HUES64 (cell line): ENCODE results near the gene APLP1. TPM values are rescaled to one million over a fixed set of nuclear protein-coding genes. Genes with fewer than 3 reads are reported as not detected.
"Not testable (repeated sequence)": the region's sequence is repeated elsewhere in the genome, so short reads cannot be mapped to it uniquely, and the experiment has no call there.

Experiments
- H3K27ac ChIP-seq: 2 replicates; pipeline ENCODE4 v1.7.0; 2013; ENCODE audit warnings: low read depth, low read length, inconsistent platforms
- H3K27me3 ChIP-seq: 2 replicates; pipeline ENCODE4 v1.6.1; 2013; ENCODE audit warnings: mild to moderate bottlenecking, low read length; ENCODE audit not compliant: insufficient read depth
- H3K36me3 ChIP-seq: 2 replicates; pipeline ENCODE4 v1.6.1; 2013; ENCODE audit warnings: mild to moderate bottlenecking, low read length; ENCODE audit not compliant: insufficient read depth
- H3K4me1 ChIP-seq: 2 replicates; pipeline ENCODE4 v1.6.1; 2013; ENCODE audit warnings: mild to moderate bottlenecking, low read length, moderate library complexity; ENCODE audit not compliant: insufficient read depth
- H3K4me3 ChIP-seq: 2 replicates; pipeline ENCODE4 v1.5.1; 2013; ENCODE audit warnings: mild to moderate bottlenecking, low read length, moderate library complexity
- H3K9ac ChIP-seq: 2 replicates; pipeline ENCODE4 v1.6.1; 2013; ENCODE audit warnings: mild to moderate bottlenecking, low read depth, low read length
- H3K9me3 ChIP-seq: 2 replicates; pipeline ENCODE4 v1.6.1; 2013; ENCODE audit warnings: low read depth, low read length; ENCODE audit not compliant: insufficient read depth
- WGBS: fragments of 150-250, 120-280 bp; methylation state at CpG from one replicate; pipeline ENCODE4 v1.1.7; 2013; ENCODE audit warnings: missing lambda C conversion rate; 5-methylcytosine and 5-hydroxymethylcytosine counted together
- polyA plus RNA-seq, 2 experiments: library from polyadenylated mRNA; stranded (reverse); fragments of 50-300 nt; gene quantifications; one replicate each; pipeline ENCODE4 v1.2.3, GENCODE V29; 2013

The APLP1 gene
- 43.3 TPM for polyA plus RNA-seq (2013, experiment 1 of 2)
- 75.3 TPM for polyA plus RNA-seq (2013, experiment 2 of 2)

GRCh38 chr19:35868172-35868822 lies at the start of gene APLP1:
TSS of gene APLP1 (plus strand) at chr19:35868574. CDS start at chr19:35868637, 63 bp downstream.
- H3K27me3 ChIP-seq = peaks cover 26% of the 10 kb centered on the region
- under 1% methylated on average over 60 of the region's 60 CpGs for WGBS
- no peaks in the 10 kb centered on the region for H3K36me3 ChIP-seq
- peaks cover 6% of the 10 kb centered on the region; the same call in 1 of the 2 replicates for H3K4me1 ChIP-seq
- peak within 1 kb of the TSS; percentile 48 for H3K4me3 ChIP-seq
- H3K27ac ChIP-seq = peak within 1 kb of the TSS; percentile 17; the same call in 1 of the 2 replicates
- no peak within 1 kb of the TSS for H3K9ac ChIP-seq
- H3K9me3 ChIP-seq = no peaks in the 10 kb centered on the region

GRCh38 chr19:35822579-35822978 lies 45.8 kb upstream of the APLP1 start:
- Histone ChIP-seq H3K9me3 (no peaks in the 10 kb centered on the region), H3K4me1 (0 out of 2 replicates have a peak, but pooled peaks cover 2% of the 10 kb centered on the region), H3K36me3 (no peaks in the 10 kb centered on the region), H3K9ac (no peak overlapping the region), H3K4me3 (no peak overlapping the region), H3K27ac (no peak overlapping the region), H3K27me3 (peaks cover 4% of the 10 kb centered on the region; the same call in 1 of the 2 replicates)
- WGBS = 74% methylated on average over 3 of the region's 3 CpGs

GRCh38 chr19:35824150-35824549 lies 44.2 kb upstream of the APLP1 start:
- 93% methylated on average over 5 of the region's 5 CpGs for WGBS
- H3K36me3 ChIP-seq = no peaks in the 10 kb centered on the region
- H3K4me3 ChIP-seq = no peak overlapping the region
- H3K9me3 ChIP-seq = no peaks in the 10 kb centered on the region
- no peak overlapping the region for H3K27ac ChIP-seq
- H3K4me1 ChIP-seq = 0 out of 2 replicates have a peak, but pooled peaks cover 2% of the 10 kb centered on the region
- no peak overlapping the region for H3K9ac ChIP-seq
- peaks cover 4% of the 10 kb centered on the region; the same call in 1 of the 2 replicates for H3K27me3 ChIP-seq

- 9% methylated on average over 11 of the region's 12 CpGs for WGBS
- Histone ChIP-seq H3K9ac (no peak overlapping the region), H3K27me3 (peaks cover 25% of the 10 kb centered on the region), H3K36me3 (no peaks in the 10 kb centered on the region), H3K4me1 (no peaks in the 10 kb centered on the region), H3K27ac (no peak overlapping the region), H3K4me3 (no peak overlapping the region), H3K9me3 (no peaks in the 10 kb centered on the region)
These were observed 39.6 kb upstream of the APLP1 start for GRCh38 chr19:35828692-35829301.

- peaks cover 21% of the 10 kb centered on the region; the same call in 1 of the 2 replicates for H3K27me3 ChIP-seq
- no peaks in the 10 kb centered on the region for H3K36me3 ChIP-seq
- H3K27ac ChIP-seq = no peak overlapping the region
- H3K4me3 ChIP-seq = no peak overlapping the region
- no peaks in the 10 kb centered on the region for H3K9me3 ChIP-seq
- H3K4me1 ChIP-seq = no peaks in the 10 kb centered on the region
- WGBS = 75% methylated on average over 16 of the region's 18 CpGs
- H3K9ac ChIP-seq = no peak overlapping the region
These were observed 37.4 kb upstream of the APLP1 start for GRCh38 chr19:35830986-35831385.

GRCh38 chr19:35832054-35832453 lies 36.3 kb upstream of the APLP1 start:
- WGBS = 73% methylated on average over 4 of the region's 4 CpGs
- Histone ChIP-seq H3K4me3 (no peak overlapping the region), H3K4me1 (no peaks in the 10 kb centered on the region), H3K27me3 (peaks cover 26% of the 10 kb centered on the region), H3K9me3 (no peaks in the 10 kb centered on the region), H3K36me3 (no peaks in the 10 kb centered on the region), H3K9ac (no peak overlapping the region), H3K27ac (no peak overlapping the region)

- 71% methylated on average over 7 of the region's 7 CpGs for WGBS
- Histone ChIP-seq H3K9me3 (no peaks in the 10 kb centered on the region), H3K4me3 (no peak overlapping the region), H3K27ac (no peak overlapping the region), H3K9ac (no peak overlapping the region), H3K36me3 (no peaks in the 10 kb centered on the region), H3K4me1 (no peaks in the 10 kb centered on the region), H3K27me3 (peaks cover 28% of the 10 kb centered on the region)
These were observed 34.4 kb upstream of the APLP1 start for GRCh38 chr19:35833972-35834371.

- not testable (repeated sequence) for H3K9ac ChIP-seq, H3K4me1 ChIP-seq, H3K4me3 ChIP-seq, H3K36me3 ChIP-seq, H3K27ac ChIP-seq, H3K9me3 ChIP-seq
- 64% methylated on average over 11 of the region's 11 CpGs for WGBS
- H3K27me3 ChIP-seq = peaks cover 21% of the 10 kb centered on the region
These were observed 32.3 kb upstream of the APLP1 start for GRCh38 chr19:35836096-35836495.

- H3K27me3 ChIP-seq = peaks cover 60% of the 10 kb centered on the region
- WGBS = 74% methylated on average over 13 of the region's 13 CpGs
- H3K27ac ChIP-seq = no peak overlapping the region
- H3K36me3 ChIP-seq = no peaks in the 10 kb centered on the region
- no peak overlapping the region for H3K9ac ChIP-seq
- H3K4me3 ChIP-seq = no peak overlapping the region
- no peaks in the 10 kb centered on the region for H3K9me3 ChIP-seq
- H3K4me1 ChIP-seq = no peaks in the 10 kb centered on the region; the same call in 1 of the 2 replicates
These were observed 26.3 kb upstream of the APLP1 start for GRCh38 chr19:35841961-35842595.

- H3K4me3 ChIP-seq = no peak overlapping the region
- H3K27me3 ChIP-seq = peaks cover 61% of the 10 kb centered on the region
- no peaks in the 10 kb centered on the region for H3K9me3 ChIP-seq
- 82% methylated on average over 4 of the region's 4 CpGs for WGBS
- no peak overlapping the region for H3K27ac ChIP-seq
- no peak overlapping the region for H3K9ac ChIP-seq
- no peaks in the 10 kb centered on the region for H3K36me3 ChIP-seq
- no peaks in the 10 kb centered on the region; the same call in 1 of the 2 replicates for H3K4me1 ChIP-seq
These were observed 25.6 kb upstream of the APLP1 start for GRCh38 chr19:35842666-35843272.
